SU-DHL-6 (cell line): Measurements from ENCODE around the gene UBE2F.

Experiments used
- EZH2phosphoT487 ChIP-seq: fragments of 200-600 bp; sonication (generic), shearing (Covaris generic); conservative IDR thresholded peaks from 2 replicates; pipeline ENCODE4 v1.6.1; 2018; ENCODE audit warnings: mild to moderate bottlenecking, antibody characterized with exemption, low read length, moderate library complexity, mixed read lengths
- TF ChIP-seq, protein P1 (sequence below): fragments of 200-600 bp; sonication (generic); IDR thresholded peaks from one replicate; pipeline ENCODE4 v1.5.1; 2017; ENCODE audit warnings: antibody characterized with exemption, mild to moderate bottlenecking, low read length, moderate library complexity; ENCODE audit not compliant: insufficient read depth, poor library complexity, severe bottlenecking

DNA sequence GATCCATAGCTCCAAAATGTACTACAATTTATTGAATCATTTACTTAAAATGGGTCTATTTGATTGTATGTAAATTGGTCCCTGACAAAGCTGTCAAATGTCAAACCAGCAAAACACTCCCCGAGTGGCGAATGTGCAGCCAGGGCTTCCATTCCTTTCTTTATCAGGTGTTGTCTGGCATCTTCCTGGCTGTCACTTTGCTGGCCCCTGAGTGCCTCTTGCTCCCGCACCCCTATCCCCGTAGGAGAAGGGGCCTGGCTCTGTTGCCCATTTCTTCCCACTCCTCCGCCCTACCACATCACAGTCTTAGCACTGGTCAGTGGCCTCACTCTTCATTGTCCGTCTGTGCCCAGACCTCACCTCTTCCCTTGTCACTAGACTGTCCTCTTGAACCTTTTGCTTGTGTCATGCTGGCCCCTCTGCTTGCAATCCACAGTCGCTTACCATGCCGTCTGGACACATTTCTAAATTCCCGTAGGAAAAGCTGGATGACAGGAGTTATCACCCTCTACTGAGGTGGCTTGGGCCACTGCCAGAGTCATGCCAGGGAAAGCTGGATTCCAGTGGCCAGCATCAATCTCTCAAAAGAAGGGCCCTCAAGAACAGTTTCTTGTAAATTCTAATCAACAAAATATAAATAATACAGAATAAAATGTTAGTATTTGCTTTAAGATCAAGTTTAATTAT is 15.4 kb downstream of the UBE2F start:
- TF ChIP-seq, protein P1, sequence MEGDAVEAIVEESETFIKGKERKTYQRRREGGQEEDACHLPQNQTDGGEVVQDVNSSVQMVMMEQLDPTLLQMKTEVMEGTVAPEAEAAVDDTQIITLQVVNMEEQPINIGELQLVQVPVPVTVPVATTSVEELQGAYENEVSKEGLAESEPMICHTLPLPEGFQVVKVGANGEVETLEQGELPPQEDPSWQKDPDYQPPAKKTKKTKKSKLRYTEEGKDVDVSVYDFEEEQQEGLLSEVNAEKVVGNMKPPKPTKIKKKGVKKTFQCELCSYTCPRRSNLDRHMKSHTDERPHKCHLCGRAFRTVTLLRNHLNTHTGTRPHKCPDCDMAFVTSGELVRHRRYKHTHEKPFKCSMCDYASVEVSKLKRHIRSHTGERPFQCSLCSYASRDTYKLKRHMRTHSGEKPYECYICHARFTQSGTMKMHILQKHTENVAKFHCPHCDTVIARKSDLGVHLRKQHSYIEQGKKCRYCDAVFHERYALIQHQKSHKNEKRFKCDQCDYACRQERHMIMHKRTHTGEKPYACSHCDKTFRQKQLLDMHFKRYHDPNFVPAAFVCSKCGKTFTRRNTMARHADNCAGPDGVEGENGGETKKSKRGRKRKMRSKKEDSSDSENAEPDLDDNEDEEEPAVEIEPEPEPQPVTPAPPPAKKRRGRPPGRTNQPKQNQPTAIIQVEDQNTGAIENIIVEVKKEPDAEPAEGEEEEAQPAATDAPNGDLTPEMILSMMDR: no peak
- TF ChIP-seq EZH2phosphoT487: no peak
